HCT116 (cell line): ENCODE data around the gene CDHR5. TPM values are rescaled to one million over a fixed set of nuclear protein-coding genes. Genes with fewer than 3 reads are reported as not detected.

Experiments
- ATAC-seq: fragments of 200-7000 bp; cut with Tn5 transposase; 2 replicates; pipeline ENCODE4 v1.9.1; 2020; ENCODE audit warnings: mild to moderate bottlenecking, moderate library complexity
- BruUV-seq: library from RNA; stranded (reverse); fragments of 400-500 nt; replicated peaks from 2 replicates; lab custom pipeline; 2021; lab: Mats Ljungman, UMichigan
- CTCF ChIA-PET: fragments of 300-600 bp; sonication (Branson Sonifier 250); formaldehyde crosslinking; loops from one replicate; lab custom pipeline; 2021; ENCODE audit warnings: antibody characterized with exemption; lab: Charles Lee
- POLR2A ChIA-PET: fragments of 300-600, 350-600 bp; sonication (Branson Sonifier 250); formaldehyde crosslinking; loops from one replicate; lab custom pipeline; 2021; ENCODE audit warnings: antibody characterized with exemption; lab: Charles Lee
- RAD21 ChIA-PET, 2 experiments: fragments of 300-600 bp; sonication (Branson Sonifier 250); formaldehyde crosslinking; loops; one replicate each; lab custom pipeline; 2023; ENCODE audit warnings: low total read pairs in 2 of 2; ENCODE audit not compliant: uncharacterized antibody in 2 of 2, unreplicated experiment in 2 of 2, low non-redundant PET in 1 of 2; lab: Charles Lee
- DNase-seq: peaks from one replicate; pipeline ENCODE4 v3.0.0-alpha.2; 2010; ENCODE audit warnings: low read depth, low spot score
- H2AFZ ChIP-seq: fragments of 200-600 bp; shearing (Covaris generic), sonication (generic); 2 replicates; pipeline ENCODE4 v1.6.1; 2017; ENCODE audit warnings: low read depth, mixed run types, mixed read lengths, antibody characterized with exemption, low read length; ENCODE audit not compliant: poor library complexity, severe bottlenecking
- H3K27ac ChIP-seq: 2 replicates; pipeline ENCODE4 v1.5.1; 2012; ENCODE audit warnings: low read depth, low read length
- H3K27me3 ChIP-seq: fragments of 200-600 bp; sonication (generic); 2 replicates; pipeline ENCODE4 v1.6.1; 2016; ENCODE audit warnings: mixed run types, low read length, mixed read lengths; ENCODE audit not compliant: insufficient read depth
- H3K36me3 ChIP-seq, 2 experiments: fragments of 200-500 bp in 1 of 2; fragments of 200-600 bp in 1 of 2; sonication (Bioruptor generic) in 1 of 2; sonication (generic) in 1 of 2; 2 replicates each; pipeline versions ENCODE4 v1.5.1 to v1.6.1; 2014 to 2016; ENCODE audit warnings: low read length in 2 of 2, inconsistent platforms in 1 of 2, mixed read lengths in 1 of 2, mixed run types in 1 of 2; ENCODE audit not compliant: insufficient read depth in 2 of 2, control insufficient read depth in 1 of 2
- H3K4me1 ChIP-seq, 2 experiments: fragments of 200-600 bp in 1 of 2; sonication (generic) in 1 of 2; 2 replicates each; pipeline versions ENCODE4 v1.5.1 to v1.6.1; 2012 to 2017; ENCODE audit warnings: low read length in 2 of 2, inconsistent platforms in 1 of 2, mild to moderate bottlenecking in 1 of 2, mixed read lengths in 1 of 2, mixed run types in 1 of 2, moderate library complexity in 1 of 2; ENCODE audit not compliant: insufficient read depth in 2 of 2, control insufficient read depth in 1 of 2
- H3K4me2 ChIP-seq: fragments of 200-600 bp; sonication (generic); 2 replicates; pipeline ENCODE4 v1.6.1; 2017; ENCODE audit warnings: mixed run types, low read length, mixed read lengths
- H3K4me3 ChIP-seq, 2 experiments: fragments of 200-600 bp in 1 of 2; sonication (generic) in 1 of 2; replicated peaks in 1 of 2; 2 replicates each; pipeline ENCODE4 v1.5.1; 2011 to 2016; ENCODE audit warnings: low read length in 2 of 2, control low read depth in 1 of 2, low read depth in 1 of 2, mild to moderate bottlenecking in 1 of 2, mixed read lengths in 1 of 2, mixed run types in 1 of 2
- H3K79me2 ChIP-seq: fragments of 200-600 bp; sonication (generic); 2 replicates; pipeline ENCODE4 v1.6.1; 2017; ENCODE audit warnings: mild to moderate bottlenecking, mixed run types, low read length, moderate library complexity, mixed read lengths; ENCODE audit not compliant: insufficient read depth
- H3K9ac ChIP-seq: fragments of 200-600 bp; sonication (generic); 2 replicates; pipeline ENCODE4 v1.6.1; 2016; ENCODE audit warnings: low read length, mixed read lengths
- H3K9me2 ChIP-seq: fragments of 200-600 bp; sonication (generic), shearing (Covaris generic); 2 replicates; pipeline ENCODE4 v1.6.1; 2017; ENCODE audit warnings: mixed run types, mild to moderate bottlenecking, moderate library complexity; ENCODE audit not compliant: insufficient read depth
- H3K9me3 ChIP-seq, 2 experiments: fragments of 200-500 bp in 1 of 2; fragments of 200-600 bp in 1 of 2; sonication (Bioruptor generic) in 1 of 2; sonication (generic) in 1 of 2; 2 replicates each; pipeline ENCODE4 v1.6.1; 2014 to 2017; ENCODE audit warnings: low read length in 2 of 2, mixed read lengths in 2 of 2, inconsistent platforms in 1 of 2, low read depth in 1 of 2, mild to moderate bottlenecking in 1 of 2, mixed run types in 1 of 2, moderate library complexity in 1 of 2; ENCODE audit not compliant: control insufficient read depth in 1 of 2, insufficient read depth in 1 of 2
- H4K20me1 ChIP-seq: fragments of 200-600 bp; sonication (generic), shearing (Covaris generic); 2 replicates; pipeline ENCODE4 v1.6.1; 2017; ENCODE audit warnings: mixed run types, mild to moderate bottlenecking, moderate library complexity; ENCODE audit not compliant: insufficient read depth
- EZH2 ChIP-seq: fragments of 200-600 bp; sonication (generic); IDR thresholded peaks from 2 replicates; pipeline ENCODE4 v1.6.1; 2017; ENCODE audit warnings: antibody characterized with exemption, mixed run types
- MAX ChIP-seq: IDR thresholded peaks from 2 replicates; pipeline ENCODE4 v1.6.1; 2012
- POLR2A ChIP-seq: IDR thresholded peaks from 2 replicates; pipeline ENCODE4 v1.7.0; 2011; ENCODE audit warnings: borderline replicate concordance; ENCODE audit not compliant: insufficient read depth, insufficient read length; ENCODE audit errors: extremely low read depth
- POLR2AphosphoS5 ChIP-seq: IDR thresholded peaks from 2 replicates; pipeline ENCODE4 v1.6.1; 2011; ENCODE audit warnings: mild to moderate bottlenecking, low read depth, low read length, moderate library complexity
- RAD21 ChIP-seq: IDR thresholded peaks from 2 replicates; pipeline ENCODE4 v1.6.1; 2012; ENCODE audit warnings: low read depth, mild to moderate bottlenecking
- SIN3A ChIP-seq: IDR thresholded peaks from 2 replicates; pipeline ENCODE4 v1.6.1; 2012; ENCODE audit warnings: low read depth
- SP1 ChIP-seq: IDR thresholded peaks from 2 replicates; pipeline ENCODE4 v1.6.1; 2012; ENCODE audit warnings: low read depth
- TCF7L2 ChIP-seq: IDR thresholded peaks from 2 replicates; pipeline ENCODE4 v1.7.0; 2011; ENCODE audit warnings: borderline replicate concordance, inconsistent platforms; ENCODE audit not compliant: insufficient read depth, insufficient read length; ENCODE audit errors: extremely low read depth
- YY1 ChIP-seq: IDR thresholded peaks from 2 replicates; pipeline ENCODE4 v1.6.1; 2011; ENCODE audit warnings: low read length, low read depth, moderate library complexity, mild to moderate bottlenecking; ENCODE audit not compliant: insufficient replicate concordance; ENCODE audit errors: extremely low read depth
- ZBTB33 ChIP-seq: IDR thresholded peaks from 2 replicates; pipeline ENCODE4 v1.6.1; 2011; ENCODE audit warnings: mild to moderate bottlenecking, low read length, moderate library complexity; ENCODE audit not compliant: insufficient replicate concordance; ENCODE audit errors: extremely low read depth
- ZFX ChIP-seq: fragments of 450-650 bp; IDR thresholded peaks from 2 replicates; pipeline ENCODE4 v1.6.1; 2017
- ZNF274 ChIP-seq: fragments of 200-500 bp; sonication (Bioruptor generic); IDR thresholded peaks from 2 replicates; pipeline ENCODE4 v1.6.1; 2014; ENCODE audit warnings: mild to moderate bottlenecking, low read depth, low read length, inconsistent platforms
- intact Hi-C: fragments of 100-400 bp; cut with micrococcal nuclease; formaldehyde crosslinking; loops from 2 replicates; pipeline ENCODE4 v1.10.0; 2022
- total RNA-seq: library from RNA; stranded (reverse); gene quantifications from one replicate; pipeline ENCODE4 v1.2.1, GENCODE V29; 2021; ENCODE audit not compliant: unreplicated experiment

The CDHR5 gene
- total RNA-seq, 1 experiment from 2014 or later: not detected

- H3K9me3 ChIP-seq: no peaks in the 10 kb centered on the region
- BruUV-seq: no TSS peak
- intact Hi-C loops: no loop called here
- H3K79me2 ChIP-seq: peaks cover 27% of the 10 kb centered on the region; the same call in 1 of the 2 replicates
- H3K27me3 ChIP-seq: no peaks in the 10 kb centered on the region
- H3K9me2 ChIP-seq: no peaks in the 10 kb centered on the region
- peak overlapping the region; percentile 74 for H3K9ac ChIP-seq
- ChIA-PET RAD21 (no interaction called here), CTCF (no interaction called here), POLR2A (no interaction called here)
- H3K27ac ChIP-seq: peak overlapping the region; percentile 69
- peaks cover 13% of the 10 kb centered on the region; the same call in 1 of the 2 replicates for H4K20me1 ChIP-seq
- H3K4me3 ChIP-seq: peak overlapping the region; percentile 62 to 68
- H3K4me2 ChIP-seq: peak overlapping the region; percentile 95
- ATAC-seq (no peak), DNase-seq (no peak)
- TF ChIP-seq SIN3A (no peak), SP1 (no peak), ZFX (no peak), ZNF274 (no peak)
- peaks cover 4 to 11% of the 10 kb centered on the region in 2 experiments; a peak in 3 of 4 replicates for H3K36me3 ChIP-seq
- H2AFZ ChIP-seq: no peak overlapping the region
- peaks cover 8 to 42% of the 10 kb centered on the region in 2 experiments for H3K4me1 ChIP-seq
Measured at GRCh38 chr11:616320-617198, 8.2 kb downstream of the CDHR5 start.

- intact Hi-C loops: no loop called here
- RAD21 ChIA-PET: no interaction called here
- ATAC-seq (peak; percentile 86), DNase-seq (peak; percentile 73)
- H3K36me3 ChIP-seq: peaks cover 10 to 20% of the 10 kb centered on the region in 2 experiments; a peak in 3 of 4 replicates
- H2AFZ ChIP-seq: no peak within 1 kb of the TSS
- H3K9me3 ChIP-seq: no peaks in the 10 kb centered on the region
- no peak for TF ChIP-seq RAD21
- TF ChIP-seq ZBTB33: peak; percentile 16
- peak; percentile 54 for TF ChIP-seq POLR2A
- no peak for TF ChIP-seq SP1
- TF ChIP-seq TCF7L2: peak; percentile 68
- TF ChIP-seq EZH2: no peak
- TF ChIP-seq POLR2AphosphoS5: peak; percentile 91
- peak; percentile 32; the same call in 1 of the 2 replicates for TF ChIP-seq ZFX
- TF ChIP-seq SIN3A: no peak; the same call in 1 of the 2 replicates
- TF ChIP-seq MAX: peak; percentile 48; the same call in 1 of the 2 replicates
- TF ChIP-seq YY1: peak; percentile 6
- TF ChIP-seq, all 23 proteins: peak for 7
- Histone ChIP-seq H3K4me2 (peak within 1 kb of the TSS; percentile 95), H4K20me1 (peaks cover 13% of the 10 kb centered on the region; the same call in 1 of the 2 replicates), H3K27ac (peak within 1 kb of the TSS; percentile 69), H3K79me2 (peaks cover 27% of the 10 kb centered on the region; the same call in 1 of the 2 replicates), H3K9me2 (no peaks in the 10 kb centered on the region), H3K9ac (peak within 1 kb of the TSS; percentile 74), H3K4me3 (peak within 1 kb of the TSS; percentile 62 to 68), H3K4me1 (peaks cover 8 to 42% of the 10 kb centered on the region in 2 experiments), H3K27me3 (no peaks in the 10 kb centered on the region)
- ChIA-PET POLR2A (interaction anchor here (1.7 kb wide), 1 partner anchor 40 kb away, joined by 4 read pairs; the partner anchor contains the start of gene PHRF1), CTCF (no interaction called here)
- TSS peak; percentile 76 for BruUV-seq
Measured at GRCh38 chr11:615504-616319, 9.0 kb downstream of the CDHR5 start, which contains the start of gene IRF7. IRF7 (minus strand) TSS chr11:615950; CDS start chr11:615364, 586 bp downstream.
